HepG2 (cell line): ENCODE data around the gene GPR85. TPM values are rescaled to one million over a fixed set of nuclear protein-coding genes. Genes with fewer than 3 reads are reported as not detected.

ENCODE experiments used
- ATAC-seq: fragments of 200-7000 bp; cut with Tn5 transposase; 3 replicates; pipeline ENCODE4 v1.9.1; 2020; ENCODE audit warnings: mild to moderate bottlenecking, moderate library complexity
- BruUV-seq: library from RNA; stranded (reverse); fragments of 400-500 nt; replicated peaks from 2 replicates; lab custom pipeline; 2021; lab: Mats Ljungman, UMichigan
- CTCF ChIA-PET: fragments of 300-600 bp; formaldehyde crosslinking; extraction: SDS; loops from one replicate; lab custom pipeline; 2021; ENCODE audit warnings: low total read pairs, inconsistent platforms, low intra/inter-chr PET ratio; lab: Yijun Ruan, JAX
- POLR2A ChIA-PET: fragments of 350-600 bp; sonication (Branson Sonifier 250); formaldehyde crosslinking; loops from one replicate; lab custom pipeline; 2020; ENCODE audit warnings: antibody characterized with exemption, inconsistent platforms; lab: Yijun Ruan, JAX
- DNase-seq: peaks from one replicate; pipeline ENCODE4 v3.0.0-alpha.2; 2015; ENCODE audit warnings: low spot score
- FAIRE-seq: peaks from 3 replicates; lab custom pipeline; 2011; peaks lifted over from hg19 to GRCh38; lab: Jason Lieb, UNC
- H2AFZ ChIP-seq: one replicate; pipeline ENCODE4 v1.6.1; 2011; ENCODE audit warnings: low read length, inconsistent platforms
- H3K27ac ChIP-seq: fragments of 300-600 bp; 3 replicates; pipeline ENCODE4 v1.8.0; 2011; ENCODE audit warnings: mixed run types, mild to moderate bottlenecking, mixed read lengths, low read length, inconsistent platforms; ENCODE audit not compliant: insufficient read depth; ENCODE audit errors: extremely low read length
- H3K27me3 ChIP-seq, 2 experiments: fragments of 200-600 bp in 1 of 2; 2 replicates in 1 of 2; 3 replicates in 1 of 2; pipeline versions ENCODE4 v1.6.0 to v1.8.0; 2011; ENCODE audit warnings: low read length in 2 of 2, mild to moderate bottlenecking in 2 of 2, moderate library complexity in 2 of 2, inconsistent platforms in 1 of 2; ENCODE audit not compliant: insufficient read depth in 2 of 2, control insufficient read depth in 1 of 2
- H3K36me3 ChIP-seq, 2 experiments: fragments of 200-600 bp in 1 of 2; replicated peaks in 1 of 2; 2 replicates in 1 of 2; 3 replicates in 1 of 2; pipeline versions ENCODE4 v1.5.1 to v1.8.0; 2011; ENCODE audit warnings: low read length in 2 of 2, inconsistent platforms in 1 of 2; ENCODE audit not compliant: insufficient read depth in 2 of 2, control insufficient read depth in 1 of 2
- H3K4me1 ChIP-seq: 2 replicates; pipeline ENCODE4 v1.5.1; 2012; ENCODE audit warnings: low read length, inconsistent platforms; ENCODE audit not compliant: insufficient read depth
- H3K4me2 ChIP-seq: 2 replicates; pipeline ENCODE4 v1.6.0; 2011; ENCODE audit warnings: low read depth, low read length, inconsistent platforms
- H3K4me3 ChIP-seq, 3 experiments: fragments of 200-600 bp in 1 of 3; sonication (generic), shearing (Covaris generic) in 1 of 3; replicated peaks in 1 of 3; 2 replicates each; pipeline ENCODE4 v1.5.1; 2011 to 2016; ENCODE audit warnings: low read length in 3 of 3, inconsistent platforms in 2 of 3, low read depth in 2 of 3, mild to moderate bottlenecking in 2 of 3, control low read depth in 1 of 3, mixed read lengths in 1 of 3; ENCODE audit not compliant: insufficient read depth in 1 of 3
- H3K79me2 ChIP-seq: one replicate; pipeline ENCODE4 v1.6.1; 2011; ENCODE audit warnings: low read length, inconsistent platforms; ENCODE audit not compliant: insufficient read depth
- H3K9ac ChIP-seq: 2 replicates; pipeline ENCODE4 v1.6.0; 2011; ENCODE audit warnings: mild to moderate bottlenecking, low read depth, low read length, inconsistent platforms; ENCODE audit not compliant: insufficient read depth
- H3K9me3 ChIP-seq: 2 replicates; pipeline ENCODE4 v1.5.1; 2012; ENCODE audit warnings: mild to moderate bottlenecking, low read length
- H4K20me1 ChIP-seq: 2 replicates; pipeline ENCODE4 v1.6.0; 2011; ENCODE audit warnings: inconsistent platforms, mild to moderate bottlenecking, low read length, moderate library complexity; ENCODE audit not compliant: insufficient read depth
- ATF6 ChIP-seq: sonication (generic); formaldehyde crosslinking; conservative IDR thresholded peaks from 2 replicates; pipeline ENCODE4 v1.4.0; 2020; ENCODE audit warnings: missing genetic modification reagents
- BRCA1 ChIP-seq: sonication (generic); formaldehyde crosslinking; IDR thresholded peaks from 2 replicates; pipeline ENCODE4 v1.4.0; 2020; ENCODE audit warnings: missing genetic modification reagents
- GZF1 ChIP-seq: sonication (generic); formaldehyde crosslinking; IDR thresholded peaks from 2 replicates; pipeline ENCODE4 v1.5.1; 2020; ENCODE audit warnings: mild to moderate bottlenecking, missing genetic modification reagents
- PHF8 ChIP-seq: sonication (generic); formaldehyde crosslinking; IDR thresholded peaks from 2 replicates; pipeline ENCODE4 v1.5.0; 2020; ENCODE audit warnings: missing genetic modification reagents
- TAF15 ChIP-seq: fragments of 200-400 bp; formaldehyde crosslinking; IDR thresholded peaks from one replicate; pipeline ENCODE4 v1.6.1; 2018; ENCODE audit warnings: mild to moderate bottlenecking, low read depth, low read length; ENCODE audit not compliant: poor library complexity, severe bottlenecking
- ZKSCAN5 ChIP-seq: sonication (generic); formaldehyde crosslinking; IDR thresholded peaks from 2 replicates; pipeline ENCODE4 v1.5.1; 2020; ENCODE audit warnings: mild to moderate bottlenecking, missing genetic modification reagents
- ZNF687 ChIP-seq: sonication (generic); formaldehyde crosslinking; IDR thresholded peaks from 2 replicates; pipeline ENCODE4 v1.5.1; 2020; ENCODE audit warnings: mild to moderate bottlenecking, missing genetic modification reagents, moderate library complexity
- WGBS: methylation state at CpG from one replicate; pipeline ENCODE4 v1.1.6; 2017; ENCODE audit warnings: low lambda C conversion rate; 5-methylcytosine and 5-hydroxymethylcytosine counted together
- in situ Hi-C: cut with HindIII; loops from 2 replicates; pipeline ENCODE4 v1.10.0; 2017; ENCODE audit warnings: low pct_unique_long_range_greater_than_20kb; ENCODE audit not compliant: extremely low pct_ligation_motif_present
- intact Hi-C: fragments of 100-400 bp; cut with micrococcal nuclease; formaldehyde crosslinking; loops from one replicate; pipeline ENCODE4 v1.10.0; 2022; ENCODE audit not compliant: unreplicated experiment
- polyA plus RNA-seq, 8 experiments: library from polyadenylated mRNA; depleted of rRNA in 3 of 8; stranded (reverse) in 7 of 8; unstranded in 1 of 8; fragments of >200 nt; fragmentation: Illumina TruSeq in 4 of 8; extraction: Trizol in 4 of 8; gene quantifications; 2 replicates each; pipeline versions ENCODE4 v1.2.1 to v1.2.3, GENCODE V29; 2011 to 2016; ENCODE audit warnings: low read depth in 4 of 8, missing spikeins in 1 of 8, mixed read lengths in 1 of 8; ENCODE audit not compliant: insufficient read depth in 1 of 8
- total RNA-seq, 5 experiments: library from RNA; depleted of rRNA; stranded (reverse); fragments of >200 nt; fragmentation: Illumina TruSeq; extraction: Trizol; gene quantifications; 2 replicates each; pipeline ENCODE4 v1.2.3, GENCODE V29; 2016; ENCODE audit warnings: low read depth in 1 of 5
- TF ChIP-seq, protein P1 (sequence below), 2 experiments: sonication (generic) in 1 of 2; formaldehyde crosslinking in 1 of 2; IDR thresholded peaks; 2 replicates each; pipeline versions ENCODE4 v1.5.1 to v1.6.1; 2011 to 2020; ENCODE audit warnings: borderline replicate concordance in 1 of 2, low read depth in 1 of 2, low read length in 1 of 2, mild to moderate bottlenecking in 1 of 2, missing genetic modification reagents in 1 of 2, moderate library complexity in 1 of 2
- TF ChIP-seq, protein P2 (sequence below): sonication (generic); formaldehyde crosslinking; IDR thresholded peaks from 2 replicates; pipeline ENCODE4 v1.5.0; 2020; ENCODE audit warnings: missing genetic modification reagents
- TF ChIP-seq, protein P3 (sequence below): sonication (generic); formaldehyde crosslinking; IDR thresholded peaks from 2 replicates; pipeline ENCODE4 v1.5.0; 2020; ENCODE audit warnings: missing genetic modification reagents

The GPR85 gene
- total and polyA plus RNA-seq, 2 of the 13 experiments (the other 11 are each of a cell fraction or from before 2014, with no cell fraction given), result not detected

GRCh38 chr7:113134025-113134424 lies 47.4 kb upstream of the GPR85 start (continued):
- TF ChIP-seq, protein P1, sequence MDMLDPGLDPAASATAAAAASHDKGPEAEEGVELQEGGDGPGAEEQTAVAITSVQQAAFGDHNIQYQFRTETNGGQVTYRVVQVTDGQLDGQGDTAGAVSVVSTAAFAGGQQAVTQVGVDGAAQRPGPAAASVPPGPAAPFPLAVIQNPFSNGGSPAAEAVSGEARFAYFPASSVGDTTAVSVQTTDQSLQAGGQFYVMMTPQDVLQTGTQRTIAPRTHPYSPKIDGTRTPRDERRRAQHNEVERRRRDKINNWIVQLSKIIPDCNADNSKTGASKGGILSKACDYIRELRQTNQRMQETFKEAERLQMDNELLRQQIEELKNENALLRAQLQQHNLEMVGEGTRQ (IDR thresholded peaks at IDR 0.05; ENCODE audit: low read depth, low read length), result no peak
- TF ChIP-seq, protein P1 (CRISPR knock-in tag; IDR thresholded peaks at IDR 0.05; ENCODE audit: borderline replicate concordance), result no peak
- TF ChIP-seq TAF15, result no peak
- TF ChIP-seq, protein P2, sequence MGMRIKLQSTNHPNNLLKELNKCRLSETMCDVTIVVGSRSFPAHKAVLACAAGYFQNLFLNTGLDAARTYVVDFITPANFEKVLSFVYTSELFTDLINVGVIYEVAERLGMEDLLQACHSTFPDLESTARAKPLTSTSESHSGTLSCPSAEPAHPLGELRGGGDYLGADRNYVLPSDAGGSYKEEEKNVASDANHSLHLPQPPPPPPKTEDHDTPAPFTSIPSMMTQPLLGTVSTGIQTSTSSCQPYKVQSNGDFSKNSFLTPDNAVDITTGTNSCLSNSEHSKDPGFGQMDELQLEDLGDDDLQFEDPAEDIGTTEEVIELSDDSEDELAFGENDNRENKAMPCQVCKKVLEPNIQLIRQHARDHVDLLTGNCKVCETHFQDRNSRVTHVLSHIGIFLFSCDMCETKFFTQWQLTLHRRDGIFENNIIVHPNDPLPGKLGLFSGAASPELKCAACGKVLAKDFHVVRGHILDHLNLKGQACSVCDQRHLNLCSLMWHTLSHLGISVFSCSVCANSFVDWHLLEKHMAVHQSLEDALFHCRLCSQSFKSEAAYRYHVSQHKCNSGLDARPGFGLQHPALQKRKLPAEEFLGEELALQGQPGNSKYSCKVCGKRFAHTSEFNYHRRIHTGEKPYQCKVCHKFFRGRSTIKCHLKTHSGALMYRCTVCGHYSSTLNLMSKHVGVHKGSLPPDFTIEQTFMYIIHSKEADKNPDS (CRISPR knock-in tag), result no peak

DNA sequence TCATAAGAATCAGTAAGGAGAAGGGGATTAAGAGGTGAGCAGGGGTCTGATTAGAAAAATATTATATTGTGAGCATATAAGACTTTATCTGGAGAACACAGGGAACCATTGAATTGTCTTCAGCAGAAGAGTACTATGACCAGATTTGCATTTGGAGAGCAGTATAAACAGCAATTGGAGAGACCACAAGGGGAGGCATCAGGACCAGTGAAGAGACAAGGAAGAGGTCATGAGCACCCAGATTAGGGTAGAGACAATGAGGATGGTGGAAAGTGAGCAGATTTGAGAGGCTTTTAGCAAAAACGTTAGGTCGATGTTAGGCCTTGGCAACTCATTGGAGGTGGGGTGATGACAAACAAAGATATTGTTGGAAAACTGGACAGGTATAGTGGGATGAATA lies 44.7 kb upstream of the GPR85 start:
- Histone ChIP-seq H3K4me2 (no peak overlapping the region), H4K20me1 (no peaks in the 10 kb centered on the region), H3K4me1 (no peaks in the 10 kb centered on the region), H3K79me2 (no peaks in the 10 kb centered on the region), H3K4me3 (no peak overlapping the region), H3K27me3 (0 out of 5 replicates have a peak, but pooled peaks cover 0 to 5% of the 10 kb centered on the region in 2 experiments), H3K9me3 (no peaks in the 10 kb centered on the region), H3K36me3 (no peaks in the 10 kb centered on the region), H3K27ac (no peak overlapping the region), H3K9ac (no peak overlapping the region), H2AFZ (no peak overlapping the region)
- FAIRE-seq (no peak), ATAC-seq (no peak), DNase-seq (no peak)
- in situ Hi-C loops (no loop called here), intact Hi-C loops (no loop called here)
- POLR2A ChIA-PET, result no interaction called here
- no TSS peak for BruUV-seq
- 0% methylated on average over 2 of the region's 2 CpGs for WGBS
- CTCF ChIA-PET, result no interaction called here
- TF ChIP-seq PHF8 (CRISPR knock-in tag), result no peak
- TF ChIP-seq, protein P3, sequence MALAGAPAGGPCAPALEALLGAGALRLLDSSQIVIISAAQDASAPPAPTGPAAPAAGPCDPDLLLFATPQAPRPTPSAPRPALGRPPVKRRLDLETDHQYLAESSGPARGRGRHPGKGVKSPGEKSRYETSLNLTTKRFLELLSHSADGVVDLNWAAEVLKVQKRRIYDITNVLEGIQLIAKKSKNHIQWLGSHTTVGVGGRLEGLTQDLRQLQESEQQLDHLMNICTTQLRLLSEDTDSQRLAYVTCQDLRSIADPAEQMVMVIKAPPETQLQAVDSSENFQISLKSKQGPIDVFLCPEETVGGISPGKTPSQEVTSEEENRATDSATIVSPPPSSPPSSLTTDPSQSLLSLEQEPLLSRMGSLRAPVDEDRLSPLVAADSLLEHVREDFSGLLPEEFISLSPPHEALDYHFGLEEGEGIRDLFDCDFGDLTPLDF (CRISPR knock-in tag), result no peak
- TF ChIP-seq ZKSCAN5, result no peak
- no peak for TF ChIP-seq BRCA1
- no peak for TF ChIP-seq ATF6 (CRISPR knock-in tag)
- TF ChIP-seq ZNF687 (CRISPR knock-in tag), result no peak
- TF ChIP-seq GZF1 (CRISPR knock-in tag), result no peak
